K562 (cell line): Measurements from ENCODE around the gene LCTL. TPM values are rescaled to one million over a fixed set of nuclear protein-coding genes. Genes with fewer than 3 reads are reported as not detected.

Experiments
- ATAC-seq: fragments of 200-7000 bp; cut with Tn5 transposase; 3 replicates; pipeline ENCODE4 v1.9.1; 2020; ENCODE audit warnings: moderate library complexity
- BruUV-seq: library from RNA; stranded (reverse); fragments of 400-500 nt; replicated peaks from 2 replicates; lab custom pipeline; 2021; lab: Mats Ljungman, UMichigan
- CTCF ChIA-PET: fragments of 300-600 bp; formaldehyde crosslinking; extraction: SDS; loops from one replicate; lab custom pipeline; 2021; ENCODE audit warnings: low intra/inter-chr PET ratio; lab: Yijun Ruan, JAX
- POLR2A ChIA-PET: fragments of 300-600, 350-650 bp; sonication (Branson Sonifier 250); formaldehyde crosslinking; extraction: SDS; loops from one replicate; lab custom pipeline; 2021; ENCODE audit warnings: antibody characterized with exemption, inconsistent platforms; lab: Yijun Ruan, JAX
- DNase-seq, 4 experiments: peaks; one replicate each; pipeline versions ENCODE4 v3.0.0 to v3.0.0-alpha.2; 2011 to 2018; ENCODE audit warnings: low spot score in 3 of 4, mixed read lengths in 3 of 4; ENCODE audit errors: extremely low read depth in 1 of 4
- FAIRE-seq: peaks from 2 replicates; lab custom pipeline; 2011; peaks lifted over from hg19 to GRCh38; lab: Jason Lieb, UNC
- H2AFZ ChIP-seq: 2 replicates; pipeline ENCODE4 v1.6.0; 2011; ENCODE audit warnings: low read depth, low read length, control low read depth, inconsistent platforms
- H3K27ac ChIP-seq: fragments of 200-600 bp; 3 replicates; pipeline ENCODE4 v1.8.0; 2011; ENCODE audit warnings: low read depth, mild to moderate bottlenecking, control low read depth, inconsistent platforms, low read length, moderate library complexity, mixed read lengths; ENCODE audit errors: extremely low read depth
- H3K27me3 ChIP-seq, 2 experiments: fragments of 300-600 bp in 1 of 2; 2 replicates in 1 of 2; 3 replicates in 1 of 2; pipeline versions ENCODE4 v1.6.0 to v1.8.0; 2011; ENCODE audit warnings: inconsistent platforms in 2 of 2, low read length in 2 of 2, mild to moderate bottlenecking in 1 of 2, mixed read lengths in 1 of 2, moderate library complexity in 1 of 2; ENCODE audit not compliant: control insufficient read depth in 2 of 2, insufficient read depth in 2 of 2
- H3K36me3 ChIP-seq: fragments of 300-600 bp; 3 replicates; pipeline ENCODE4 v1.8.0; 2011; ENCODE audit warnings: mild to moderate bottlenecking, low read length, inconsistent platforms; ENCODE audit not compliant: control insufficient read depth, insufficient read depth
- H3K4me1 ChIP-seq, 2 experiments: fragments of 200-600 bp in 1 of 2; replicated peaks in 1 of 2; 2 replicates in 1 of 2; 3 replicates in 1 of 2; pipeline versions ENCODE4 v1.5.1 to v1.8.0; 2011; ENCODE audit warnings: inconsistent platforms in 2 of 2, low read length in 2 of 2, mild to moderate bottlenecking in 1 of 2, mixed read lengths in 1 of 2, moderate library complexity in 1 of 2; ENCODE audit not compliant: control insufficient read depth in 2 of 2, insufficient read depth in 2 of 2
- H3K4me2 ChIP-seq: 2 replicates; pipeline ENCODE4 v1.6.1; 2011; ENCODE audit warnings: low read length, control low read depth, inconsistent platforms, mixed read lengths; ENCODE audit not compliant: insufficient read depth
- H3K4me3 ChIP-seq: fragments of 200-600 bp; sonication (generic), shearing (Covaris generic); 2 replicates; pipeline ENCODE4 v1.5.1; 2016; ENCODE audit warnings: control low read depth, inconsistent platforms
- H3K79me2 ChIP-seq: fragments of 200-600 bp; 3 replicates; pipeline ENCODE4 v1.8.0; 2011; ENCODE audit warnings: low read length, inconsistent platforms; ENCODE audit not compliant: control insufficient read depth, insufficient read depth
- H3K9ac ChIP-seq, 2 experiments: 2 replicates each; pipeline versions ENCODE4 v1.6.0 to v1.6.1; 2011; ENCODE audit warnings: low read depth in 2 of 2, low read length in 2 of 2, control low read depth in 1 of 2, inconsistent platforms in 1 of 2, mild to moderate bottlenecking in 1 of 2, mixed read lengths in 1 of 2; ENCODE audit not compliant: insufficient read depth in 1 of 2
- H3K9me1 ChIP-seq: one replicate; pipeline ENCODE4 v1.6.0; 2011; ENCODE audit warnings: inconsistent platforms, mild to moderate bottlenecking, low read length, moderate library complexity; ENCODE audit not compliant: control insufficient read depth, insufficient read depth
- H3K9me3 ChIP-seq: replicated peaks from 2 replicates; pipeline ENCODE4 v1.5.1; 2011; ENCODE audit warnings: low read depth, low read length, inconsistent platforms; ENCODE audit not compliant: control insufficient read depth, insufficient read depth
- H4K20me1 ChIP-seq: replicated peaks from 2 replicates; pipeline ENCODE4 v1.6.1; 2011; ENCODE audit warnings: low read length, inconsistent platforms, mixed read lengths; ENCODE audit not compliant: control insufficient read depth, insufficient read depth
- ARID3B ChIP-seq: fragments of 250-450 bp; sonication (Bioruptor Pico); IDR thresholded peaks from 2 replicates; pipeline ENCODE4 v1.4.0; 2020; ENCODE audit warnings: borderline replicate concordance
- ARNT ChIP-seq, 2 experiments: fragments of 450-650 bp; IDR thresholded peaks; 2 replicates each; pipeline ENCODE4 v1.6.1; 2016; ENCODE audit warnings: mild to moderate bottlenecking in 1 of 2
- CEBPB ChIP-seq: fragments of 450-650 bp; IDR thresholded peaks from 2 replicates; pipeline ENCODE4 v1.6.1; 2016; ENCODE audit warnings: missing genetic modification characterization, missing compliant biosample characterization
- ELF4 ChIP-seq: fragments of 450-650 bp; formaldehyde crosslinking; IDR thresholded peaks from 2 replicates; pipeline ENCODE4 v1.4.0; 2022; ENCODE audit warnings: missing genetic modification characterization
- HDAC1 ChIP-seq, 2 experiments: fragments of 450-650 bp; IDR thresholded peaks; 2 replicates each; pipeline ENCODE4 v1.6.1; 2016 to 2017; ENCODE audit warnings: inconsistent platforms in 1 of 2, mild to moderate bottlenecking in 1 of 2, moderate library complexity in 1 of 2
- HEY1 ChIP-seq: fragments of 250-450 bp; sonication (Bioruptor Pico); IDR thresholded peaks from 2 replicates; pipeline ENCODE4 v1.5.0; 2020; ENCODE audit warnings: mild to moderate bottlenecking, moderate library complexity, borderline replicate concordance
- HNRNPL ChIP-seq: fragments of 200-400 bp; formaldehyde crosslinking; IDR thresholded peaks from 2 replicates; pipeline ENCODE4 v1.6.1; 2017; ENCODE audit warnings: low read depth, mild to moderate bottlenecking, low read length
- MBD2 ChIP-seq: sonication (generic); IDR thresholded peaks from 2 replicates; pipeline ENCODE4 v1.6.1; 2016; ENCODE audit warnings: low read depth, borderline replicate concordance
- POU5F1 ChIP-seq: fragments of 150-350 bp; IDR thresholded peaks from 2 replicates; pipeline ENCODE4 v1.6.1; 2014; ENCODE audit warnings: borderline replicate concordance, low read length, low read depth, mild to moderate bottlenecking; ENCODE audit not compliant: partially characterized antibody
- SREBF1 ChIP-seq: fragments of 150-350 bp; IDR thresholded peaks from 2 replicates; pipeline ENCODE4 v1.6.1; 2014; ENCODE audit warnings: antibody characterized with exemption, low read depth, low read length, borderline replicate concordance
- SRSF9 ChIP-seq: fragments of 200-400 bp; formaldehyde crosslinking; IDR thresholded peaks from 2 replicates; pipeline ENCODE4 v1.6.1; 2017; ENCODE audit warnings: low read depth, low read length, borderline replicate concordance
- STAT5A ChIP-seq: IDR thresholded peaks from 2 replicates; pipeline ENCODE4 v1.6.1; 2012; ENCODE audit warnings: low read length, inconsistent platforms, borderline replicate concordance
- XRCC5 ChIP-seq: fragments of 200-400 bp; formaldehyde crosslinking; IDR thresholded peaks from 2 replicates; pipeline ENCODE4 v1.6.1; 2017; ENCODE audit warnings: low read depth, mild to moderate bottlenecking, low read length
- ZC3H4 ChIP-seq: sonication (generic); formaldehyde crosslinking; IDR thresholded peaks from 2 replicates; pipeline ENCODE4 v1.9.0; 2021; ENCODE audit warnings: missing genetic modification reagents, borderline replicate concordance
- ZNF224 ChIP-seq: sonication (generic); formaldehyde crosslinking; IDR thresholded peaks from 2 replicates; pipeline ENCODE4 v1.8.0; 2022; ENCODE audit warnings: mild to moderate bottlenecking, missing genetic modification reagents
- ZNF398 ChIP-seq: fragments of 250-450 bp; sonication (Bioruptor Pico); IDR thresholded peaks from 2 replicates; pipeline ENCODE4 v1.8.0; 2021; ENCODE audit warnings: moderate library complexity, mild to moderate bottlenecking, inconsistent platforms
- WGBS: fragments of 100-300 bp; shearing (Covaris generic); methylation state at CpG from one replicate; pipeline ENCODE4 v1.1.6; 2016; ENCODE audit warnings: low coverage, mixed read lengths; ENCODE audit not compliant: insufficient coverage; ENCODE audit errors: missing lambda C conversion rate; 5-methylcytosine and 5-hydroxymethylcytosine counted together
- in situ Hi-C: fragments of 300-500 bp; cut with MboI; formaldehyde crosslinking; loops from 4 replicates; pipeline ENCODE4 v1.15.0; 2018; ENCODE audit warnings: inconsistent platforms, mixed read lengths
- intact Hi-C: fragments of 100-400 bp; cut with micrococcal nuclease; formaldehyde crosslinking; loops from 2 replicates; pipeline ENCODE4 v1.14.2; 2022
- polyA plus RNA-seq, 8 experiments: library from polyadenylated mRNA; depleted of rRNA in 4 of 8; stranded (reverse) in 5 of 8; unstranded in 3 of 8; fragments of >200 nt; fragmentation: Nextera tagmentation in 2 of 8; fragmentation: Illumina TruSeq in 1 of 8; extraction: Ambion mirVana in 2 of 8; extraction: Trizol in 1 of 8; gene quantifications; 2 replicates each; pipeline versions ENCODE4 v1.2.1 to v1.2.3, GENCODE V29; 2011 to 2014; ENCODE audit warnings: inconsistent platforms in 1 of 8, missing spikeins in 1 of 8
- total RNA-seq, 7 experiments: library from RNA; depleted of rRNA in 6 of 7; stranded (reverse); fragments of >200 nt in 6 of 7; fragmentation: Illumina TruSeq in 2 of 7; extraction: Trizol in 2 of 7; gene quantifications; 2 replicates each; pipeline versions ENCODE4 v1.2.1 to v1.2.3, GENCODE V29; 2011 to 2021; ENCODE audit warnings: low replicate concordance in 1 of 7
- TF ChIP-seq, protein P1 (sequence below): fragments of 250-450 bp; sonication (Bioruptor Pico); IDR thresholded peaks from 2 replicates; pipeline ENCODE4 v1.6.1; 2021; ENCODE audit warnings: mild to moderate bottlenecking

Gene LCTL
- total and polyA plus RNA-seq, 9 of the 15 experiments (the other 6 are each of a cell fraction or from before 2014, with no cell fraction given): 0.08 to 0.31 (median 0.17) TPM; not detected in 6

- intact Hi-C loops (loop anchor here (5.0 kb wide), 2 partner anchors 37 to 237 kb away; no protein-coding TSS in a partner anchor), in situ Hi-C loops (loop anchor here (10.0 kb wide), 1 partner anchor 160 kb away; no protein-coding TSS in a partner anchor)
- Histone ChIP-seq H3K9ac (no peak overlapping the region), H2AFZ (no peak overlapping the region), H4K20me1 (peaks cover 6% of the 10 kb centered on the region; the same call in 1 of the 2 replicates), H3K4me1 (peaks cover 25 to 35% of the 10 kb centered on the region in 2 experiments), H3K9me1 (no peaks in the 10 kb centered on the region), H3K27me3 (no peaks in the 10 kb centered on the region), H3K9me3 (no peaks in the 10 kb centered on the region), H3K27ac (no peak overlapping the region), H3K4me2 (no peak overlapping the region), H3K36me3 (peaks cover 70% of the 10 kb centered on the region), H3K79me2 (peaks cover 86% of the 10 kb centered on the region), H3K4me3 (no peak overlapping the region)
- DNase-seq (no peak), ATAC-seq (no peak), FAIRE-seq (no peak)
- ChIA-PET CTCF (no interaction called here), POLR2A (interaction anchor here (0.6 to 1.6 kb wide), 4 partner anchors 9 to 146 kb away, joined by 3 to 4 read pairs (median 3); no protein-coding TSS in a partner anchor)
- no TSS peak for BruUV-seq
- TF ChIP-seq HNRNPL (no peak), XRCC5 (no peak), MBD2 (no peak), ZC3H4 (CRISPR knock-in tag) (no peak), SREBF1 (no peak), ZNF224 (CRISPR knock-in tag) (no peak), SRSF9 (no peak), ARID3B (CRISPR knock-in tag) (no peak), STAT5A (no peak), ELF4 (CRISPR knock-in tag) (no peak), ARNT (IDR thresholded peaks at IDR 0.05) (no peak), ZNF398 (CRISPR knock-in tag) (no peak), HEY1 (CRISPR knock-in tag) (no peak), POU5F1 (no peak), CEBPB (tag) (no peak), HDAC1 (IDR thresholded peaks at IDR 0.05) (no peak)
- TF ChIP-seq, protein P1, sequence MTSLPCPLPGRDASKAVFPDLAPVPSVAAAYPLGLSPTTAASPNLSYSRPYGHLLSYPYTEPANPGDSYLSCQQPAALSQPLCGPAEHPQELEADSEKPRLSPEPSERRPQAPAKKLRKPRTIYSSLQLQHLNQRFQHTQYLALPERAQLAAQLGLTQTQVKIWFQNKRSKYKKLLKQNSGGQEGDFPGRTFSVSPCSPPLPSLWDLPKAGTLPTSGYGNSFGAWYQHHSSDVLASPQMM: no peak
- WGBS: 81% methylated on average over 8 of the region's 8 CpGs
These were observed 49.4 kb upstream of the LCTL start for GRCh38 chr15:66614951-66615760.
